GM10266 (cell line): ENCODE results near the gene LZIC.

ENCODE experiments used
- DNase-seq: peaks from one replicate; pipeline ENCODE4 v3.0.0; 2012; ENCODE audit errors: extremely low spot score
- TF ChIP-seq, protein P1 (sequence below): IDR thresholded peaks from 2 replicates; pipeline ENCODE4 v1.5.1; 2012; ENCODE audit warnings: mild to moderate bottlenecking, low read depth; ENCODE audit not compliant: control insufficient read depth, insufficient read depth; ENCODE audit errors: missing control alignments

Gene LZIC

DNA sequence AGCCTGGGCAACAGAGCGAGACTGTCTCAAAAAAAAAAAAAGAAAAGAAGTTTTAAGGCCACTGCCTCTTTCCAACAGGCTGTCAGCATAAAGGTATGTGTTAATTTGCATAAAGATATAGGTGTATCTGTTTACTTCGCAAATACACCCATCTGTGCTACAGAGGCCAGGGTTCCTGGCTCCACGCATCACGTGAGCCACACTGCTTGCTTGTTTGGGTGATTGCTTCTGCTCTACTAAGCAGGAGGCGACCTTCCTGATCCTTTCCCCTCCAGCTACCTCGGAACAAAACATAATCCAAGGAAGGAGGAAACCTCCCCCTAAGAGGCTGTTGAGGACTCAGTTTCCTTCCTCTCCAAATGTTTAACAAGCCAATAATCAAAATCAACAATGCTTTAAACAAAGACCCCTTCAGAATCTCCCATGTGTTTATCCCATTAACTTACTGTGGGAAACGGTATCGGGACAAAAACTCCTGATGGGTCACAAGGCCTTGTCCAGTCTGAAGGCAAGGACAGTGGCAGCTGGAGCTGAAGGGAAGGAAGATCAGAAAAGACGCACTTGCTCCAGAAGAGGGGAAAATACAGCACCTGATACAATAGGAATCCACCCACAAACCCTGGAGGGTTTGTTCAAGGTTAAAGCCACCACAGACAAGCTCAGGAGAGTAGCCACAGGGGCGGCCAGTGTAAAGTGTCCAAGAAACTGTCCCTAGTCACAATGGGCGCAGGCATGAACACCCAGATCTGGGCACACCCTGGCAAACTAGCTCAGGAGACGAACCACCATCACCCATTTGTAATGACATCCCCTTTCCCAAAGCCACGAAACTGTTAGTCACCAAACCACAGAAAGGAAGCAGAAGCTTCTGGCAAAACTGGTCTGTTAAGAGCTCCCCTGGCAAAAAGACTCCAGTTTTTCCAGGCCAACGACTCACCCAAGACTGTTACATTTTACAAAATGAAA, 50.3 kb downstream of the LZIC start:
- TF ChIP-seq, protein P1, sequence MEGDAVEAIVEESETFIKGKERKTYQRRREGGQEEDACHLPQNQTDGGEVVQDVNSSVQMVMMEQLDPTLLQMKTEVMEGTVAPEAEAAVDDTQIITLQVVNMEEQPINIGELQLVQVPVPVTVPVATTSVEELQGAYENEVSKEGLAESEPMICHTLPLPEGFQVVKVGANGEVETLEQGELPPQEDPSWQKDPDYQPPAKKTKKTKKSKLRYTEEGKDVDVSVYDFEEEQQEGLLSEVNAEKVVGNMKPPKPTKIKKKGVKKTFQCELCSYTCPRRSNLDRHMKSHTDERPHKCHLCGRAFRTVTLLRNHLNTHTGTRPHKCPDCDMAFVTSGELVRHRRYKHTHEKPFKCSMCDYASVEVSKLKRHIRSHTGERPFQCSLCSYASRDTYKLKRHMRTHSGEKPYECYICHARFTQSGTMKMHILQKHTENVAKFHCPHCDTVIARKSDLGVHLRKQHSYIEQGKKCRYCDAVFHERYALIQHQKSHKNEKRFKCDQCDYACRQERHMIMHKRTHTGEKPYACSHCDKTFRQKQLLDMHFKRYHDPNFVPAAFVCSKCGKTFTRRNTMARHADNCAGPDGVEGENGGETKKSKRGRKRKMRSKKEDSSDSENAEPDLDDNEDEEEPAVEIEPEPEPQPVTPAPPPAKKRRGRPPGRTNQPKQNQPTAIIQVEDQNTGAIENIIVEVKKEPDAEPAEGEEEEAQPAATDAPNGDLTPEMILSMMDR, result no peak
- no peak for DNase-seq

DNA sequence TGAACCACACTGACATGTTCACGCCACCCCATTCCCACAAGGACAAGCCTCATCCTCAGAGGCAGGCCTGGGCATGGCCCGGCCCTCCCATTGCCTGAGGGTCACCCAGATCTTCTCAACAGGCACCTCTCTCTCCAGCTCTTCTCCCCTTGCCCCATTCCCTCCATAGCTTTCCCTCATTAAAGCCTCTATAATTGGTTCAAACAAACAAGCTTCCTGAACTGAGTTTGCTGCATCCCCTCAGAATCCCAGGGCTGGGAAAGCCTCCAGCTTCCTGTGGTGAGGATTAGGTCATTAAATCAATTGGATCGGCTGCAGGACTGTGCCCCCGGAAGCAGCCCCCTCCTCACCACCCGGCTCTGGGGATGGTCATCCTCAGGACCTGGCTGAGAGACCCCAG, 52.0 kb downstream of the LZIC start:
- TF ChIP-seq, protein P1, result no peak
- no peak for DNase-seq

DNA sequence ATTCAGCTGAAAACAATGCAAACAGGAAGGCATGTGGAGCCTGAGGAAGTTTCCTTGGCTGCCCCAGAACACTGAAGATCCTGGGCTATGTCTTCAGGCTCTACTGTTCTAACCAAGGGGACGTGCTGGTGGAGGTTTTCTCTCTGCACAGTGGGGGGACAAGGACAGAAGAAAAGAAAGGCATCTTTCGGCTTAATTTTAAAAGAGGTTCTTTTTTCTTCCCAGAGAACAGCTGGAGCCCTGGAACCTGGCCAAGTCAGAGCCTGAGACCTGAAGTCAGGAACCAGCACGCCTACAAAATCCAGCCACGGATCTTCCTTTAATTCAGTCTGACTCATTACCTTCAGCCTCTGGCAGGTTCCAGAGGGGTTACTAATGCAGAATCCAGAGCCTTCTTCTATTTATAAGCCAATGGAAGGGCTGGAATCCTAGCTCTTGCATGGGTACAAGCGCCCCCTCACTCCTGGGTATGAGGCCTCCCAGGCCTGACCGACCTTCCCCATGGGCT, 52.9 kb downstream of the LZIC start:
- TF ChIP-seq, protein P1, result no peak
- no peak for DNase-seq

DNA sequence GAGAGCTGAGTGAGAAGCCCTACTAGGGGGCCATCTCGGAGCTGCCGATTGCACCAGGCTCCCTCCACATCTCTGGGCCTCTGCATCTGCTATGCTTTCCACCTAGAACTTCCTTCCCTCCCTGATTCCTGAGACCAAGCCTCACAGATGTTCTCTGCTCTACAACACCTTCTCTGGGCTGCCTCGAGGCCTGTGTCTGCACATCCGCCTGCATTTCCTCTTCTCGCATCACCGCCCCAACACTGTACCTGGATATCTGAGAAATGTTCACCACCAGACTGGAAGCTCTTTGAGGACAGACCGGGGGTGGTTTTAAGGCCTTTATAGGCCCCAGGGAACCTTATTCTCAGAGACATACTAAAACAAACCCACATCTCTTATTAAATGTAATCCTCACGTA, 53.8 kb downstream of the LZIC start:
- no peak for DNase-seq
- TF ChIP-seq, protein P1, result no peak

DNA sequence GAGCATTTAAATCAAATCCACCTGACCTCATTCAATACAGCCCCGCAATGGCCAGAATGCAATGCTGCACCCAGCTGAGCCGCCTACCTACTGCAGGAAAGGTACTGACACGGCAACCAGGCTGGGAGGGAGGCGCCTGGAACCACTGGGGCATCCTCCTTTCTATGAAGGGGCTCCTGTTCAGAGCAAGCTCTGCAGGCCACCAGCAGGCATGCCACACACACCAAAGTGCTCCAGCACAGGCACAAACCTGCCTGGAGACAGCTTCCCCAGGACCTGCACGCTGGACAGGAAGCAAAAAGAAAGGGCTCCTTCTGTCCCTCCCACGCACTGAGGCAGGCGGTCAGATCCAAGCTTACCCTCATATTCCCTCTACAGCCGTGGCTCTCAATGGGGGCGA, 54.3 kb downstream of the LZIC start:
- no peak for DNase-seq
- TF ChIP-seq, protein P1, result no peak

DNA sequence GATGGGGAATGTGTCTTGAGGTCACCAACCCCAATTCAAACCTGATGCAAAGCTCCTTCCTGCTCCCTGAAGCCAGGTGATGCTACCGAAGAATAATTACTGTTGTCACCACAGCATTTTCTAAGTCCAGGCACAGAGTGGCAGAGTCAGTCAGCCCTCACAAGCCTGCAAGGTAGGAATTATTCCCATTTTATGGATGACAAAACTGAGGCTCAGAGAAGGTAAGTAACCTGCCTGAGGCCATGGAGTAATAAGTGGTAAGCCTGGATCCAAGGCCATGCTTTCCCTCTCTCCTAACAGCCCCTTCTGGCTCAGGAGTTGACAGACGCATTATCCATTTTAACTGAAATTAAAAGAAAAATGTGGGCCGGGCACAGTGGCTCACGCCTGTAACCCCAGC, 56.1 kb downstream of the LZIC start:
- TF ChIP-seq, protein P1, result no peak
- DNase-seq, result no peak

DNA sequence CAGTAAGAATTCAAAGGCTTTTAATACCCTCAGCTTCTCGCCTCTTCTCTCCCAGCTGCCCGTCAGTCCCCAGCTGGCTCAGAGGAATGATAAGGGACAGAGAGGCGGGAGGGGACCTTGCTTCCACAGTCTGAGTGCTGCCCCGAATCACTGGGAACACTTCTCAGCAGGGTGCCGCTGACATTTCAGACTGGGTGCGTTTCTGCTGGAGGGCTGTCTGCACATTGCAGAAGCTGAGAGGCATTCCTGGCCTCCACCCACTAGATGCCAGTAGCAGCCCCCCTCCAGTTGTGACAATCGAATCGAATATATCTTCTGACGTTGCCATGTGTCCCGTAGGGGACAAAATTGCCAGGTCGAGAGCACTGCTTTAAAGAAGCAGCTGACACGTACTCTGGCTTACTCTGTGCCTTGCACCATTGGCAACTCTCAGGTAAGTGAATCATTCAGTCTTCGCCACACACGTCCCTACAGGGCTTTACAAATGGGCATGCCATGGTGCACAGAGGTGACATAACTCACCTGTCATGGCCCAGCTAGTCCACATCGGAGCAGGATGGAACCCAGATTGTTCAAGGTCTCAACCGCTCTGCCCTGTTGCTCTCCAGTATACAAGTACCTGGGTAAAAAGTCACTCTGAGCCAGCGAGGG, 57.0 kb downstream of the LZIC start:
- TF ChIP-seq, protein P1, result no peak

More for the DNA sequence above, 57.0 kb downstream of the LZIC start:
- DNase-seq, result no peak
